Osteoblast (primary cell): ENCODE results near the gene WWC1. TPM values are rescaled to one million over a fixed set of nuclear protein-coding genes. Genes with fewer than 3 reads are reported as not detected.
A peak's percentile ranks its signal among the peaks of the same experiment; 100 is the strongest.

Source experiments
- DNase-seq: peaks from one replicate; pipeline ENCODE4 v3.0.0; 2011; ENCODE audit warnings: low spot score, mixed read lengths; ENCODE audit not compliant: insufficient read length; ENCODE audit errors: missing footprints
- H2AFZ ChIP-seq: 2 replicates; pipeline ENCODE4 v1.6.0; 2011; ENCODE audit warnings: mild to moderate bottlenecking, low read length
- H3K27ac ChIP-seq: 2 replicates; pipeline ENCODE4 v1.5.1; 2011; ENCODE audit warnings: mild to moderate bottlenecking, low read depth, low read length, moderate library complexity
- H3K27me3 ChIP-seq: 2 replicates; pipeline ENCODE4 v1.6.0; 2012; ENCODE audit warnings: mild to moderate bottlenecking, control low read depth, inconsistent platforms, low read length, moderate library complexity; ENCODE audit not compliant: insufficient read depth
- H3K36me3 ChIP-seq: 2 replicates; pipeline ENCODE4 v1.5.1; 2011; ENCODE audit warnings: mild to moderate bottlenecking, low read length, control low read depth, moderate library complexity; ENCODE audit not compliant: insufficient read depth
- H3K4me1 ChIP-seq: 2 replicates; pipeline ENCODE4 v1.5.1; 2011; ENCODE audit warnings: mild to moderate bottlenecking, low read length, control low read depth, moderate library complexity; ENCODE audit not compliant: insufficient read depth
- H3K4me2 ChIP-seq: 2 replicates; pipeline ENCODE4 v1.6.0; 2011; ENCODE audit warnings: mild to moderate bottlenecking, low read length; ENCODE audit not compliant: insufficient read depth
- H3K4me3 ChIP-seq: fragments of 200-600 bp; sonication (generic); 3 replicates; pipeline ENCODE4 v1.5.1; 2012; ENCODE audit warnings: mild to moderate bottlenecking, low read length, inconsistent platforms; ENCODE audit not compliant: insufficient read depth
- H3K79me2 ChIP-seq: 2 replicates; pipeline ENCODE4 v1.6.0; 2012; ENCODE audit warnings: mild to moderate bottlenecking, low read length, control low read depth, inconsistent platforms; ENCODE audit not compliant: insufficient read depth
- H3K9me3 ChIP-seq: 2 replicates; pipeline ENCODE4 v1.5.1; 2011; ENCODE audit warnings: low read depth, low read length, control low read depth
- H4K20me1 ChIP-seq: 2 replicates; pipeline ENCODE4 v1.6.0; 2012; ENCODE audit warnings: mild to moderate bottlenecking, low read length, control low read depth; ENCODE audit not compliant: insufficient read depth
- CTCF ChIP-seq: IDR thresholded peaks from 2 replicates; pipeline ENCODE4 v1.5.1; 2011; ENCODE audit warnings: mild to moderate bottlenecking, low read depth, low read length, moderate library complexity; ENCODE audit errors: extremely low read depth
- total RNA-seq: library from RNA; depleted of rRNA; stranded (reverse); fragments of >200 nt; gene quantifications from 2 replicates; pipeline ENCODE4 v1.2.3, GENCODE V29; 2012

Gene WWC1
- total RNA-seq, 1 donor = 1.4 TPM

GRCh38 chr5:168312606-168313295 lies 21.3 kb downstream of the WWC1 start:
- Histone ChIP-seq H3K27me3 (no peaks in the 10 kb centered on the region), H3K4me2 (no peak overlapping the region), H3K27ac (peak overlapping the region; percentile 51), H3K4me1 (peaks cover 44% of the 10 kb centered on the region), H4K20me1 (no peaks in the 10 kb centered on the region), H3K79me2 (no peaks in the 10 kb centered on the region), H3K9me3 (no peaks in the 10 kb centered on the region), H2AFZ (no peak overlapping the region), H3K36me3 (no peaks in the 10 kb centered on the region), H3K4me3 (no peak overlapping the region)
- no peak for TF ChIP-seq CTCF
- no peak for DNase-seq

- Histone ChIP-seq H3K79me2 (no peaks in the 10 kb centered on the region), H3K27me3 (no peaks in the 10 kb centered on the region), H4K20me1 (no peaks in the 10 kb centered on the region), H2AFZ (no peak overlapping the region), H3K36me3 (no peaks in the 10 kb centered on the region), H3K4me2 (peak overlapping the region; percentile 20), H3K27ac (peak overlapping the region; percentile 91), H3K4me1 (peaks cover 51% of the 10 kb centered on the region), H3K4me3 (no peak overlapping the region), H3K9me3 (no peaks in the 10 kb centered on the region)
- TF ChIP-seq CTCF = no peak
- DNase-seq = no peak
Measured at GRCh38 chr5:168313596-168314204, 22.3 kb downstream of the WWC1 start.

- Histone ChIP-seq H3K27ac (peak overlapping the region; percentile 91), H3K4me1 (peaks cover 51% of the 10 kb centered on the region), H3K27me3 (no peaks in the 10 kb centered on the region), H2AFZ (no peak overlapping the region), H3K4me2 (peak overlapping the region; percentile 77), H3K36me3 (no peaks in the 10 kb centered on the region), H3K9me3 (no peaks in the 10 kb centered on the region), H3K4me3 (peak overlapping the region; percentile 35), H3K79me2 (no peaks in the 10 kb centered on the region), H4K20me1 (no peaks in the 10 kb centered on the region)
- no peak for TF ChIP-seq CTCF
- DNase-seq = peak; percentile 86
Measured at GRCh38 chr5:168314735-168315411, 23.4 kb downstream of the WWC1 start.

- peak overlapping the region; percentile 47 for H3K4me2 ChIP-seq
- no peaks in the 10 kb centered on the region for H4K20me1 ChIP-seq
- no peak overlapping the region for H3K4me3 ChIP-seq
- H2AFZ ChIP-seq = no peak overlapping the region
- H3K79me2 ChIP-seq = no peaks in the 10 kb centered on the region
- no peak for DNase-seq
- H3K27me3 ChIP-seq = no peaks in the 10 kb centered on the region
- H3K27ac ChIP-seq = peak overlapping the region; percentile 71
- no peak for TF ChIP-seq CTCF
- no peaks in the 10 kb centered on the region for H3K9me3 ChIP-seq
- peaks cover 51% of the 10 kb centered on the region for H3K4me1 ChIP-seq
- no peaks in the 10 kb centered on the region for H3K36me3 ChIP-seq
Measured at GRCh38 chr5:168315416-168316138, 24.1 kb downstream of the WWC1 start.
